HepG2 (cell line): ENCODE data around the gene NEK6. TPM values are rescaled to one million over a fixed set of nuclear protein-coding genes. Genes with fewer than 3 reads are reported as not detected.

Source experiments
- CEBPG ChIP-seq: IDR thresholded peaks from 2 replicates; pipeline ENCODE4 v1.6.1; 2016
- GLI4 ChIP-seq: sonication (generic); formaldehyde crosslinking; IDR thresholded peaks from 2 replicates; pipeline ENCODE4 v1.5.1; 2020; ENCODE audit warnings: missing genetic modification reagents, mild to moderate bottlenecking, moderate library complexity, borderline replicate concordance
- ONECUT2 ChIP-seq: sonication (generic); formaldehyde crosslinking; IDR thresholded peaks from 2 replicates; pipeline ENCODE4 v1.4.0; 2020; ENCODE audit warnings: missing genetic modification reagents
- PHF8 ChIP-seq: sonication (generic); formaldehyde crosslinking; IDR thresholded peaks from 2 replicates; pipeline ENCODE4 v1.5.0; 2020; ENCODE audit warnings: missing genetic modification reagents
- POLR2A ChIP-seq, 2 experiments: IDR thresholded peaks; 2 replicates each; pipeline ENCODE4 v1.6.1; 2011; ENCODE audit warnings: low read depth in 2 of 2, low read length in 2 of 2, mild to moderate bottlenecking in 1 of 2, moderate library complexity in 1 of 2; ENCODE audit not compliant: insufficient read depth in 1 of 2
- RARA ChIP-seq: IDR thresholded peaks from 2 replicates; pipeline ENCODE4 v1.6.1; 2016; ENCODE audit warnings: missing genetic modification reagents, missing compliant biosample characterization
- RFX5 ChIP-seq: IDR thresholded peaks from 2 replicates; pipeline ENCODE4 v1.6.1; 2011; ENCODE audit warnings: low read depth, low read length, improper control_type of control experiment
- ZFP1 ChIP-seq: IDR thresholded peaks from 2 replicates; pipeline ENCODE4 v1.6.1; 2016
- ZNF253 ChIP-seq: sonication (generic); formaldehyde crosslinking; IDR thresholded peaks from 2 replicates; pipeline ENCODE4 v1.8.0; 2022; ENCODE audit warnings: mild to moderate bottlenecking, missing genetic modification reagents, borderline replicate concordance
- ZNF337 ChIP-seq: sonication (generic); formaldehyde crosslinking; IDR thresholded peaks from 2 replicates; pipeline ENCODE4 v1.5.1; 2020; ENCODE audit warnings: missing genetic modification reagents, low read depth, mild to moderate bottlenecking, borderline replicate concordance
- ZNF451 ChIP-seq: sonication (generic); formaldehyde crosslinking; IDR thresholded peaks from 2 replicates; pipeline ENCODE4 v1.5.0; 2020; ENCODE audit warnings: mild to moderate bottlenecking, missing genetic modification reagents
- ZNF558 ChIP-seq: sonication (generic); formaldehyde crosslinking; IDR thresholded peaks from 2 replicates; pipeline ENCODE4 v1.9.0; 2022; ENCODE audit warnings: mild to moderate bottlenecking, missing genetic modification reagents, borderline replicate concordance
- polyA plus RNA-seq, 8 experiments: library from polyadenylated mRNA; depleted of rRNA in 3 of 8; stranded (reverse) in 7 of 8; unstranded in 1 of 8; fragments of >200 nt; fragmentation: Illumina TruSeq in 4 of 8; extraction: Trizol in 4 of 8; gene quantifications; 2 replicates each; pipeline versions ENCODE4 v1.2.1 to v1.2.3, GENCODE V29; 2011 to 2016; ENCODE audit warnings: low read depth in 4 of 8, missing spikeins in 1 of 8, mixed read lengths in 1 of 8; ENCODE audit not compliant: insufficient read depth in 1 of 8
- total RNA-seq, 5 experiments: library from RNA; depleted of rRNA; stranded (reverse); fragments of >200 nt; fragmentation: Illumina TruSeq; extraction: Trizol; gene quantifications; 2 replicates each; pipeline ENCODE4 v1.2.3, GENCODE V29; 2016; ENCODE audit warnings: low read depth in 1 of 5
- TF ChIP-seq, protein P1 (sequence below): sonication (generic); formaldehyde crosslinking; IDR thresholded peaks from 2 replicates; pipeline ENCODE4 v1.9.0; 2021; ENCODE audit warnings: missing genetic modification reagents, borderline replicate concordance
- TF ChIP-seq, protein P2 (sequence below): sonication (generic); formaldehyde crosslinking; IDR thresholded peaks from 2 replicates; pipeline ENCODE4 v1.4.0; 2020; ENCODE audit warnings: missing genetic modification reagents, mild to moderate bottlenecking, borderline replicate concordance
- TF ChIP-seq, protein P3 (sequence below): sonication (generic); formaldehyde crosslinking; conservative IDR thresholded peaks from 2 replicates; pipeline ENCODE4 v1.5.0; 2020; ENCODE audit warnings: missing genetic modification reagents
- TF ChIP-seq, protein P4 (sequence below): sonication (generic); formaldehyde crosslinking; IDR thresholded peaks from 2 replicates; pipeline ENCODE4 v1.8.0; 2022; ENCODE audit warnings: missing genetic modification reagents, mild to moderate bottlenecking, borderline replicate concordance
- TF ChIP-seq, protein P5 (sequence below): sonication (generic); formaldehyde crosslinking; conservative IDR thresholded peaks from 2 replicates; pipeline ENCODE4 v1.4.0; 2020; ENCODE audit warnings: missing genetic modification reagents
- TF ChIP-seq, protein P6 (sequence below): IDR thresholded peaks from 2 replicates; pipeline ENCODE4 v1.6.1; 2016; ENCODE audit warnings: low read depth
- TF ChIP-seq, protein P7 (sequence below): sonication (generic); formaldehyde crosslinking; IDR thresholded peaks from 2 replicates; pipeline ENCODE4 v1.5.0; 2020; ENCODE audit warnings: missing genetic modification reagents, mild to moderate bottlenecking, borderline replicate concordance

Gene NEK6
- total and polyA plus RNA-seq, 2 of the 13 experiments (the other 11 are each of a cell fraction or from before 2014, with no cell fraction given): 30.4 to 119 TPM

DNA sequence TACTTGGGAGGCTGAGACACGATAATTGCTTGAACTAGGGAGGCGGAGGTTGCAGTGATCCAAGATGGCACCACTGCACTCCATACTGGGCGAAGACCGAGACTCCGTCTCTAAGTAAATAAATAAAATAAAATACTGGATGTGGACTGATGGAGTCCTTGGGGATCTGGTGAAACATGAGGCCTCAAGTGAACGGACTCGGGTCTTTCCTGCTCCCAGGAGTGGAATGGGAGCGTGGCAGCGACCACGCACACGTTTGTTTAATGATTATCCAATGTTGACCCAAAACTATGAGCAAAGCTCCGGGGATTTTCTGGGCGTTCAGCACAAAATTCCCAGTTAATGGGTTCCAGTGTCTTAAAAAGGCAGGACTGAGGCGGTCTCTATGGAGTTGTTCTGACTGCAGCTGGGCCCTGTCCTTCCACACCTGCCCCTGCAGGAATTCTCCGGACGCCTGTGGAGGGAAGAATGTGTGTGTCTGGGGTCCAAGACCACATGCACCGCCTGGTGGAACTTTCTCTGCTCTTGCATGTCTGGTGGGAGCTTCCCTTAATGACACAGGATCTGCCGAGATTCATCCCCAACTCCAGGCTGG lies 26.6 kb downstream of the NEK6 start (continued):
- TF ChIP-seq, protein P1, sequence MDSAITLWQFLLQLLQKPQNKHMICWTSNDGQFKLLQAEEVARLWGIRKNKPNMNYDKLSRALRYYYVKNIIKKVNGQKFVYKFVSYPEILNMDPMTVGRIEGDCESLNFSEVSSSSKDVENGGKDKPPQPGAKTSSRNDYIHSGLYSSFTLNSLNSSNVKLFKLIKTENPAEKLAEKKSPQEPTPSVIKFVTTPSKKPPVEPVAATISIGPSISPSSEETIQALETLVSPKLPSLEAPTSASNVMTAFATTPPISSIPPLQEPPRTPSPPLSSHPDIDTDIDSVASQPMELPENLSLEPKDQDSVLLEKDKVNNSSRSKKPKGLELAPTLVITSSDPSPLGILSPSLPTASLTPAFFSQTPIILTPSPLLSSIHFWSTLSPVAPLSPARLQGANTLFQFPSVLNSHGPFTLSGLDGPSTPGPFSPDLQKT (CRISPR knock-in tag): no peak
- TF ChIP-seq RARA (CRISPR knock-in tag) (peak; percentile 29; the same call in 1 of the 2 replicates), ZFP1 (CRISPR knock-in tag) (no peak), ZNF451 (CRISPR knock-in tag) (no peak), PHF8 (CRISPR knock-in tag) (no peak), ZNF337 (CRISPR knock-in tag) (peak; percentile 56; the same call in 1 of the 2 replicates), CEBPG (CRISPR knock-in tag) (peak; percentile 30), RFX5 (no peak), ONECUT2 (no peak), GLI4 (CRISPR knock-in tag) (0 out of 2 replicates have a peak, but pooled peaks have one; percentile 7), ZNF558 (CRISPR knock-in tag) (no peak), ZNF253 (no peak), POLR2A (IDR thresholded peaks at IDR 0.05; ENCODE audit: insufficient read depth in 1 of 2, low read depth in 2 of 2, low read length in 2 of 2) (no peak)
- TF ChIP-seq, protein P2, sequence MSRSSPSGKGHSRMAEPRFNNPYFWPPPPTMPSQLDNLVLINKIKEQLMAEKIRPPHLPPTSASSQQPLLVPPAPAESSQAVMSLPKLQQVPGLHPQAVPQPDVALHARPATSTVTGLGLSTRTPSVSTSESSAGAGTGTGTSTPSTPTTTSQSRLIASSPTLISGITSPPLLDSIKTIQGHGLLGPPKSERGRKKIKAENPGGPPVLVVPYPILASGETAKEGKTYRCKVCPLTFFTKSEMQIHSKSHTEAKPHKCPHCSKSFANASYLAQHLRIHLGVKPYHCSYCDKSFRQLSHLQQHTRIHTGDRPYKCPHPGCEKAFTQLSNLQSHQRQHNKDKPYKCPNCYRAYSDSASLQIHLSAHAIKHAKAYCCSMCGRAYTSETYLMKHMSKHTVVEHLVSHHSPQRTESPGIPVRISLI: peak; percentile 33; the same call in 1 of the 2 replicates
- TF ChIP-seq, protein P3, sequence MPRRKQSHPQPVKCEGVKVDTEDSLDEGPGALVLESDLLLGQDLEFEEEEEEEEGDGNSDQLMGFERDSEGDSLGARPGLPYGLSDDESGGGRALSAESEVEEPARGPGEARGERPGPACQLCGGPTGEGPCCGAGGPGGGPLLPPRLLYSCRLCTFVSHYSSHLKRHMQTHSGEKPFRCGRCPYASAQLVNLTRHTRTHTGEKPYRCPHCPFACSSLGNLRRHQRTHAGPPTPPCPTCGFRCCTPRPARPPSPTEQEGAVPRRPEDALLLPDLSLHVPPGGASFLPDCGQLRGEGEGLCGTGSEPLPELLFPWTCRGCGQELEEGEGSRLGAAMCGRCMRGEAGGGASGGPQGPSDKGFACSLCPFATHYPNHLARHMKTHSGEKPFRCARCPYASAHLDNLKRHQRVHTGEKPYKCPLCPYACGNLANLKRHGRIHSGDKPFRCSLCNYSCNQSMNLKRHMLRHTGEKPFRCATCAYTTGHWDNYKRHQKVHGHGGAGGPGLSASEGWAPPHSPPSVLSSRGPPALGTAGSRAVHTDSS: no peak
- TF ChIP-seq, protein P4, sequence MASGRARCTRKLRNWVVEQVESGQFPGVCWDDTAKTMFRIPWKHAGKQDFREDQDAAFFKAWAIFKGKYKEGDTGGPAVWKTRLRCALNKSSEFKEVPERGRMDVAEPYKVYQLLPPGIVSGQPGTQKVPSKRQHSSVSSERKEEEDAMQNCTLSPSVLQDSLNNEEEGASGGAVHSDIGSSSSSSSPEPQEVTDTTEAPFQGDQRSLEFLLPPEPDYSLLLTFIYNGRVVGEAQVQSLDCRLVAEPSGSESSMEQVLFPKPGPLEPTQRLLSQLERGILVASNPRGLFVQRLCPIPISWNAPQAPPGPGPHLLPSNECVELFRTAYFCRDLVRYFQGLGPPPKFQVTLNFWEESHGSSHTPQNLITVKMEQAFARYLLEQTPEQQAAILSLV: no peak
- TF ChIP-seq, protein P5, sequence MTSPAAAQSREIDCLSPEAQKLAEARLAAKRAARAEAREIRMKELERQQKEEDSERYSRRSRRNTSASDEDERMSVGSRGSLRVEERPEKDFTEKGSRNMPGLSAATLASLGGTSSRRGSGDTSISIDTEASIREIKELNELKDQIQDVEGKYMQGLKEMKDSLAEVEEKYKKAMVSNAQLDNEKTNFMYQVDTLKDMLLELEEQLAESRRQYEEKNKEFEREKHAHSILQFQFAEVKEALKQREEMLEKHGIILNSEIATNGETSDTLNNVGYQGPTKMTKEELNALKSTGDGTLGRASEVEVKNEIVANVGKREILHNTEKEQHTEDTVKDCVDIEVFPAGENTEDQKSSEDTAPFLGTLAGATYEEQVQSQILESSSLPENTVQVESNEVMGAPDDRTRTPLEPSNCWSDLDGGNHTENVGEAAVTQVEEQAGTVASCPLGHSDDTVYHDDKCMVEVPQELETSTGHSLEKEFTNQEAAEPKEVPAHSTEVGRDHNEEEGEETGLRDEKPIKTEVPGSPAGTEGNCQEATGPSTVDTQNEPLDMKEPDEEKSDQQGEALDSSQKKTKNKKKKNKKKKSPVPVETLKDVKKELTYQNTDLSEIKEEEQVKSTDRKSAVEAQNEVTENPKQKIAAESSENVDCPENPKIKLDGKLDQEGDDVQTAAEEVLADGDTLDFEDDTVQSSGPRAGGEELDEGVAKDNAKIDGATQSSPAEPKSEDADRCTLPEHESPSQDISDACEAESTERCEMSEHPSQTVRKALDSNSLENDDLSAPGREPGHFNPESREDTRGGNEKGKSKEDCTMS (CRISPR knock-in tag): no peak
- TF ChIP-seq, protein P6, sequence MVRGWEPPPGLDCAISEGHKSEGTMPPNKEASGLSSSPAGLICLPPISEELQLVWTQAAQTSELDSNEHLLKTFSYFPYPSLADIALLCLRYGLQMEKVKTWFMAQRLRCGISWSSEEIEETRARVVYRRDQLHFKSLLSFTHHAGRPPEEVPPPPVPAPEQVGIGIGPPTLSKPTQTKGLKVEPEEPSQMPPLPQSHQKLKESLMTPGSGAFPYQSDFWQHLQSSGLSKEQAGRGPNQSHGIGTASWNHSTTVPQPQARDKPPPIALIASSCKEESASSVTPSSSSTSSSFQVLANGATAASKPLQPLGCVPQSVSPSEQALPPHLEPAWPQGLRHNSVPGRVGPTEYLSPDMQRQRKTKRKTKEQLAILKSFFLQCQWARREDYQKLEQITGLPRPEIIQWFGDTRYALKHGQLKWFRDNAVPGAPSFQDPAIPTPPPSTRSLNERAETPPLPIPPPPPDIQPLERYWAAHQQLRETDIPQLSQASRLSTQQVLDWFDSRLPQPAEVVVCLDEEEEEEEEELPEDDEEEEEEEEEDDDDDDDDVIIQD (CRISPR knock-in tag): peak; percentile 74; the same call in 1 of the 2 replicates
- TF ChIP-seq, protein P7, sequence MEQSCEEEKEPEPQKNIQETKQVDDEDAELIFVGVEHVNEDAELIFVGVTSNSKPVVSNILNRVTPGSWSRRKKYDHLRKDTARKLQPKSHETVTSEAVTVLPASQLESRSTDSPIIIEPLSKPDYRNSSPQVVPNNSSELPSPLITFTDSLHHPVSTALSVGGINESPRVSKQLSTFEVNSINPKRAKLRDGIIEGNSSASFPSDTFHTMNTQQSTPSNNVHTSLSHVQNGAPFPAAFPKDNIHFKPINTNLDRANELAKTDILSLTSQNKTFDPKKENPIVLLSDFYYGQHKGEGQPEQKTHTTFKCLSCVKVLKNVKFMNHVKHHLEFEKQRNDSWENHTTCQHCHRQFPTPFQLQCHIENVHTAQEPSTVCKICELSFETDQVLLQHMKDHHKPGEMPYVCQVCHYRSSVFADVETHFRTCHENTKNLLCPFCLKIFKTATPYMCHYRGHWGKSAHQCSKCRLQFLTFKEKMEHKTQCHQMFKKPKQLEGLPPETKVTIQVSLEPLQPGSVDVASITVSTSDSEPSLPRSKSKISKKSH (CRISPR knock-in tag): no peak
